Mesendoderm (in vitro differentiated cells): ENCODE measurements around the gene FTCD.

ENCODE experiments used
- DNase-seq: peaks from one replicate; pipeline ENCODE4 v3.0.0; 2013
- H2AK5ac ChIP-seq: 2 replicates; pipeline ENCODE4 v1.6.1; 2013; ENCODE audit warnings: low read length, inconsistent platforms
- H2BK120ac ChIP-seq: 2 replicates; pipeline ENCODE4 v1.6.1; 2013; ENCODE audit warnings: low read depth, mild to moderate bottlenecking, low read length, moderate library complexity, mixed read lengths
- H2BK15ac ChIP-seq: replicated peaks from 2 replicates; pipeline ENCODE4 v1.6.1; 2013; ENCODE audit warnings: low read depth, mild to moderate bottlenecking, moderate library complexity
- H2BK5ac ChIP-seq: 2 replicates; pipeline ENCODE4 v1.6.1; 2013; ENCODE audit warnings: low read length, inconsistent platforms
- H3K18ac ChIP-seq: 2 replicates; pipeline ENCODE4 v1.6.1; 2013; ENCODE audit warnings: mild to moderate bottlenecking, low read length, mixed read lengths
- H3K23ac ChIP-seq: one replicate; pipeline ENCODE4 v1.6.1; 2013; ENCODE audit warnings: low read length
- H3K27ac ChIP-seq: 2 replicates; pipeline ENCODE4 v1.5.1; 2013; ENCODE audit warnings: low read depth, mild to moderate bottlenecking, inconsistent platforms, low read length, moderate library complexity
- H3K27me3 ChIP-seq: 2 replicates; pipeline ENCODE4 v1.6.1; 2013; ENCODE audit warnings: low read length, control low read depth, mild to moderate bottlenecking, inconsistent platforms; ENCODE audit not compliant: insufficient read depth, poor library complexity
- H3K36me3 ChIP-seq: 2 replicates; pipeline ENCODE4 v1.6.1; 2013; ENCODE audit warnings: low read length, inconsistent platforms; ENCODE audit not compliant: control insufficient read depth, insufficient read depth
- H3K4ac ChIP-seq: one replicate; pipeline ENCODE4 v1.6.1; 2013; ENCODE audit warnings: low read depth, mild to moderate bottlenecking, low read length, moderate library complexity
- H3K4me1 ChIP-seq: 2 replicates; pipeline ENCODE4 v1.6.1; 2013; ENCODE audit warnings: low read depth, low read length, inconsistent platforms; ENCODE audit not compliant: control insufficient read depth
- H3K4me2 ChIP-seq: 2 replicates; pipeline ENCODE4 v1.6.1; 2013; ENCODE audit warnings: low read length
- H3K4me3 ChIP-seq: 2 replicates; pipeline ENCODE4 v1.5.1; 2013; ENCODE audit warnings: mild to moderate bottlenecking, low read length
- H3K56ac ChIP-seq: one replicate; pipeline ENCODE4 v1.6.1; 2013; ENCODE audit warnings: low read length
- H3K79me1 ChIP-seq: 2 replicates; pipeline ENCODE4 v1.6.1; 2013; ENCODE audit warnings: low read length, inconsistent platforms
- H3K79me2 ChIP-seq: 2 replicates; pipeline ENCODE4 v1.6.1; 2013; ENCODE audit warnings: mild to moderate bottlenecking, low read length; ENCODE audit not compliant: control insufficient read depth, insufficient read depth
- H3K9ac ChIP-seq: 2 replicates; pipeline ENCODE4 v1.6.1; 2013; ENCODE audit warnings: low read length, inconsistent platforms
- H4K5ac ChIP-seq: one replicate; pipeline ENCODE4 v1.6.1; 2013; ENCODE audit warnings: low read length
- H4K8ac ChIP-seq: one replicate; pipeline ENCODE4 v1.6.1; 2013; ENCODE audit warnings: low read depth, mild to moderate bottlenecking, control low read depth, low read length, moderate library complexity
- WGBS: extraction: QIAGEN DNeasy Blood & Tissue Kit; methylation state at CpG from one replicate; pipeline ENCODE4 v1.1.7; 2013; ENCODE audit warnings: low lambda C conversion rate, missing lambda C conversion rate; ENCODE audit not compliant: insufficient coverage; ENCODE audit errors: extremely low coverage; 5-methylcytosine and 5-hydroxymethylcytosine counted together

Gene FTCD

DNA sequence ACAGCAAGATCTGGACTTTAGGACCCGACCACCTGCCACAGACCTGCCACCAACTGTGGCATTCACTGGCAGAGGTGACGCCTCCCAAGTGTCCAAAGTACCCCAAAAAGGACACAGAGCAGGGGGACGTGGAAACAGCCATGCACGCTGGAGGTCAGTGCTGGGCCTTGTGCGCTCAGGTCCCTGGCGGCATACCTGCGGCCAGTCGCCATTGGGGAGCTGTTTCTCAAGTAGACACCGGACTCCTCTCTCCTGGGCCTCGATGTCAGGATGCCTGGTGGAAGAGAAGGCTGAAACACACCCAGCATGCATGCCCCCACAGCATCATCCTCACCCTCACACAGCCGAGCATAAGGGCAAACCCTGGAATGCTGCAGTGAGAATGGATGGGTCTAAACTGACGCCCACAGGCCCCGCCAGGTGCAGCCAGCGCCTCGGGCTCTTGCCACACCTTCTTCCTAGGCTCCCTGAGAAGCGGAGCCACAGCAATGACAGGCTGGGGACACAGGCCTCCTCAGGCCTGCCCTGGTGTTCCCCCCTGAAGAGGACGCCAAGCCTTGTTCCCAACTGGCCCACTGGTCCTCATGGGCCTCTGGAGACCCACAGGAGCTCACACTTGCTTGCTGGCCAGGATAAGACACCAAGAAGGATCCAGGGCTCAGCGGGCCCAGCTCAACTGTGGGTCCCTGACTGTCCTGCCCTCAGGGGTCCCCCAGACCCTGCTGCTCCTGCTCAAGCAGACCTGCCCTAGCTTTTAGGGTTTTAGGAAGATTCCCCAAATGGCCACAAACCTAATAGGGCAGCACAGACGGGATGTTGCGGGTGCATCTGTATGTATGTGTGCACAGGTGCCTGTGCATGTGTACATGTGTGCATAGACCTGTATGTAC is 36.6 kb upstream of the FTCD start:
- Histone ChIP-seq H3K9ac (no peak overlapping the region), H2AK5ac (no peak overlapping the region), H4K5ac (no peak overlapping the region), H4K8ac (no peak overlapping the region), H3K4me3 (no peak overlapping the region), H3K4me2 (no peak overlapping the region), H2BK5ac (no peak overlapping the region), H3K27ac (no peak overlapping the region), H2BK120ac (no peak overlapping the region), H3K23ac (no peak overlapping the region), H3K18ac (no peak overlapping the region), H3K79me1 (no peaks in the 10 kb centered on the region), H3K79me2 (no peaks in the 10 kb centered on the region), H3K56ac (no peak overlapping the region), H3K27me3 (no peaks in the 10 kb centered on the region), H2BK15ac (no peak overlapping the region), H3K4me1 (peaks cover 2% of the 10 kb centered on the region), H3K36me3 (peaks cover 29% of the 10 kb centered on the region), H3K4ac (no peak overlapping the region)
- DNase-seq, result no peak
- WGBS, result no CpG with 5 or more reads among the region's 20 CpGs

DNA sequence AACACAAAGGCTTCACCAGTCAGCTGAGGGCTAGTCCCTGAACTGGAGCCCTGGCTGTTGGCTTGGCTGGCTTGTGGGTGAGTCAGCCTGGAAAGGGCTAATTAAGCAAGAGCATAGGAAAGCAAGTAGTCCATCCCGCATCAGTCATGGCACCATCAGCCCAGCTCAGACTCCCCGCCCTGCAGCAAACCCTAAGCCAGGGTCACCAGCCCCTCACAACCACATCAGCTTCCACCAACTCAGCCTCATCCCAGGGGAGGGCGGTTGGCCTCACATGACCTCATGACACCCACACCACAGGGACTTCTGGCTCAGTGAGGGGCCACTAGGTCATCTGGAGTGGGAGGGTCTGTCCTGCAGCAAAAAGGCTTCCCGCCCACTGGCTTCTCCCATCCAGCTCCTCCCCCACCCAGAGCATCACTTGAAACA is 35.9 kb upstream of the FTCD start:
- Histone ChIP-seq H4K5ac (no peak overlapping the region), H3K23ac (no peak overlapping the region), H3K79me2 (no peaks in the 10 kb centered on the region), H2BK5ac (no peak overlapping the region), H3K4me3 (no peak overlapping the region), H2BK120ac (no peak overlapping the region), H3K9ac (no peak overlapping the region), H3K56ac (no peak overlapping the region), H3K4ac (no peak overlapping the region), H2BK15ac (no peak overlapping the region), H3K18ac (no peak overlapping the region), H3K4me1 (peaks cover 2% of the 10 kb centered on the region), H2AK5ac (no peak overlapping the region), H3K27ac (no peak overlapping the region), H4K8ac (no peak overlapping the region), H3K36me3 (peaks cover 26% of the 10 kb centered on the region), H3K27me3 (no peaks in the 10 kb centered on the region), H3K4me2 (no peak overlapping the region), H3K79me1 (no peaks in the 10 kb centered on the region)
- no CpG with 5 or more reads among the region's 4 CpGs for WGBS
- no peak for DNase-seq

DNA sequence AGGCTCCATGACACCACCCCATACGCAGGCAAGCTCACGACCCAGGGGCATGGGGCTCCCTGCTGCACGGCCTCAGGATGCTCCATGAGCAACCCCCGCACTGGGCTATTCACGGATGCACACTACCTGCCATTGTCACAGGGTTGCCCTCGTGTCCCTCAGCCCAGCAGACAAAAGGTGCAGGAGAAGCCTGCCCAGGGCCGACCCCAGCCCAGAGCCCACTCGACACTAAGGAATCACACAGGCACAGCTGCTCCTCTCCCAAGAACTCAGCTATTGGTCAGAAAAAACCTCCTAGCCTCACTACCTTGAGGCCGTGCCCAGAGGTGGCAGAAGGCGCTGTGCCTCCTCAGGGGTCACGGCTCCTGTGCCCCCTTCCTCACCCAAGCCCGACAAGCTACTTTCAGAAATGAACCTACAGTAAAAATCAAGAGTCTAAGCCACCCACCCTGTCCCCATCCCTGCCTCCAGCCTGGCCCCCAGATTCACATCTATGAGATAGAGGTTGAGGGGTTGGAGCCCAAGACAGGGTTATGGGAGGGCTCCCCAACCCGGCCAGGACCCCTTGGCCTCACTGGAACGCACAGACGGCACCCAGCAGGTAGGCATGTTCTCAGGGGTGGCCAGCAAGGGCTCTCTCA is 35.2 kb upstream of the FTCD start:
- Histone ChIP-seq H3K4me1 (peaks cover 2% of the 10 kb centered on the region), H3K18ac (no peak overlapping the region), H2BK15ac (no peak overlapping the region), H3K4ac (no peak overlapping the region), H2BK5ac (no peak overlapping the region), H3K4me3 (no peak overlapping the region), H3K9ac (no peak overlapping the region), H3K23ac (no peak overlapping the region), H3K27ac (no peak overlapping the region), H3K27me3 (no peaks in the 10 kb centered on the region), H3K79me2 (no peaks in the 10 kb centered on the region), H2AK5ac (no peak overlapping the region), H3K56ac (no peak overlapping the region), H4K5ac (no peak overlapping the region), H4K8ac (no peak overlapping the region), H3K4me2 (no peak overlapping the region), H3K79me1 (no peaks in the 10 kb centered on the region), H3K36me3 (peaks cover 23% of the 10 kb centered on the region), H2BK120ac (no peak overlapping the region)
- no peak for DNase-seq
- no CpG with 5 or more reads among the region's 15 CpGs for WGBS

DNA sequence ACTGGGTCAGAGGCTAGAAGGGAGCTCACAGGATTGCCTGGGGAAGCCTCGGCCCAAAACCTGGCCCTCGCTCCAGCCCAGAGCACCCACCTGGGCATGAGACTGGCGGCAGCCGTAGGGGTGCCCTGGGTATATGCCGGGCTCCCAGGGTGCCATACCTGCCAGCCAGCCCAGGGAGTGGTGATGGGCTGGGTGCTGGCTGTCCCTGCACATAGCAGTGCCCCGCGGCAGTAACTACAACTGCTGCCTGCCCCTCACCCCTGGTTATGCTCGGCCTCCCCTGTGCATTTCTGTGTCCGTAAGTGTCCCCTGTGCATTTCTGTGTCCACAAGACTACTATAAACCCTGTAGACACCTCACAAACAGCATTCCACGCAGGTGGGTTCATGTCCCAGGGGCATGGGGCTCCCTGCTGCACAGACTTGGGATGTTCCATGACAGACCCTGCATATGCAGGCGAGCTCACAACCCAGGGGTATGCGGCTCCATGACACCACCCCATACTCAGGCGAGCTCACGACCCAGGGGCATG is 34.6 kb upstream of the FTCD start:
- no peaks in the 10 kb centered on the region for H3K79me1 ChIP-seq
- H2BK5ac ChIP-seq, result no peak overlapping the region
- H3K27me3 ChIP-seq, result no peaks in the 10 kb centered on the region
- no peak overlapping the region for H3K18ac ChIP-seq
- no peaks in the 10 kb centered on the region for H3K79me2 ChIP-seq
- no CpG with 5 or more reads among the region's 14 CpGs for WGBS
- no peak overlapping the region for H4K8ac ChIP-seq
- peaks cover 21% of the 10 kb centered on the region for H3K36me3 ChIP-seq
- DNase-seq, result no peak
- H3K27ac ChIP-seq, result no peak overlapping the region
- H3K4ac ChIP-seq, result no peak overlapping the region
- no peak overlapping the region for H2BK120ac ChIP-seq
- no peak overlapping the region for H3K9ac ChIP-seq
- H3K56ac ChIP-seq, result no peak overlapping the region
- H4K5ac ChIP-seq, result no peak overlapping the region
- H2AK5ac ChIP-seq, result no peak overlapping the region
- no peak overlapping the region for H3K4me2 ChIP-seq
- no peak overlapping the region for H3K4me3 ChIP-seq
- no peak overlapping the region for H2BK15ac ChIP-seq
- H3K23ac ChIP-seq, result no peak overlapping the region
- H3K4me1 ChIP-seq, result peaks cover 2% of the 10 kb centered on the region

DNA sequence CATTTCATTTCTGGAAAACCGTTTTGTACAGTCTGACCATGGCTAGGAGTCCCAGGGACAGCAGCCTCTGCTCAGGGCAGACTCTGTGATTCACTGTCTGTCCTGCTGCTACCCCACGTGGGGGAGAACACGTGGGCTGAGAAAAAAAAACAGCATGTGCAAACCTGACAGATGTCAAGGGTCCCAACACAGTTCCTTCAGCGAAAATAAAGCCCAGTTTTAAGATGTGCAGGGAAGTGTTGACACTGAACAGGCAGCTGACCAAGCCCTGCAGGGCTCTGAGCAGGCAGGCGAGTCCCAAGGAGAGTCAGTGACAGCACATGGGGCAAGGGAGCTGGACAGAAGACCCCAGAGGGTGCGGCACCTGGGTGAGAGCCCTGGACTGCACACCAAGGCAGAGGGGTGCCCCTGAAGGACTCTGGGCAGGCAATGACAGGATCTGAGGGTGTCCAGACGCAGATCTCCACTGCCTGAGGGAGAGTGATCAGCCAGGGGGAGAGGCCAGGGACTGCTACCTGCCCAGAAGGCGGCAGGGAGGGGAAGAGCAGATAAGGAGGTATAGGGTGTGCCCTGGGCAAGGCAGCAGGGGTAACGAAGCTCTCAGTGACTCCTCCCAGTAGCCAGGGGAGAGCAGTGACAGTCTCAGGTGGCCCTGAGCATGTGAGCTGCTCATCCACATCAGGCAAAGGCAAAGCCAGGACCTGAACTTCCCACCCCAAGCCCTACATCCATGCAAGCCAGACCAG is 34.0 kb upstream of the FTCD start:
- Histone ChIP-seq H3K23ac (no peak overlapping the region), H2BK120ac (no peak overlapping the region), H3K4me1 (peaks cover 2% of the 10 kb centered on the region), H2BK15ac (no peak overlapping the region), H3K36me3 (peaks cover 16% of the 10 kb centered on the region), H3K56ac (no peak overlapping the region), H4K5ac (no peak overlapping the region), H3K27ac (no peak overlapping the region), H3K4me2 (no peak overlapping the region), H3K27me3 (no peaks in the 10 kb centered on the region), H3K4me3 (no peak overlapping the region), H2BK5ac (no peak overlapping the region), H3K79me1 (no peaks in the 10 kb centered on the region), H4K8ac (no peak overlapping the region), H2AK5ac (no peak overlapping the region), H3K4ac (no peak overlapping the region), H3K79me2 (no peaks in the 10 kb centered on the region), H3K9ac (no peak overlapping the region), H3K18ac (no peak overlapping the region)
- WGBS, result no CpG with 5 or more reads among the region's 9 CpGs
- DNase-seq, result no peak
